A549 (cell line): ENCODE results near the gene COPS7A. TPM values are rescaled to one million over a fixed set of nuclear protein-coding genes. Genes with fewer than 3 reads are reported as not detected.

Experiments used
- ATAC-seq, 2 experiments: fragments of 200-7000 bp in 1 of 2; fragments of >200 bp in 1 of 2; cut with Nextera tagmentation in 1 of 2; cut with Tn5 transposase in 1 of 2; 3 replicates each; pipeline versions ENCODE4 v1.8.0 to v1.9.1; 2018 to 2020; ENCODE audit warnings: mild to moderate bottlenecking in 1 of 2, moderate library complexity in 1 of 2
- CTCF ChIA-PET: fragments of 300-600 bp; sonication (Branson Sonifier 250); formaldehyde crosslinking; extraction: SDS; loops from one replicate; lab custom pipeline; 2021; ENCODE audit warnings: antibody characterized with exemption, inconsistent platforms; lab: Yijun Ruan, JAX
- POLR2A ChIA-PET: fragments of 350-600 bp; formaldehyde crosslinking; extraction: SDS; loops from one replicate; lab custom pipeline; 2021; ENCODE audit warnings: antibody characterized with exemption, inconsistent platforms; lab: Yijun Ruan, JAX
- DNase-seq, 2 experiments: peaks; one replicate each; pipeline versions ENCODE4 v3.0.0 to v3.0.0-alpha.2; 2011 to 2016; ENCODE audit warnings: low read depth in 1 of 2, low spot score in 1 of 2
- FAIRE-seq: peaks from 2 replicates; lab custom pipeline; 2011; peaks lifted over from hg19 to GRCh38; lab: Jason Lieb, UNC
- H3K27ac ChIP-seq, 2 experiments: fragments of >200 bp; sonication (Bioruptor Twin); formaldehyde crosslinking; 3 replicates each; pipeline ENCODE4 v1.5.1; 2016 to 2017
- H3K4me1 ChIP-seq: fragments of >200 bp; sonication (Bioruptor Twin); formaldehyde crosslinking; 3 replicates; pipeline ENCODE4 v1.6.1; 2016
- H3K4me2 ChIP-seq: fragments of >200 bp; sonication (Bioruptor Twin); formaldehyde crosslinking; 3 replicates; pipeline ENCODE4 v1.6.1; 2016
- H3K4me3 ChIP-seq: fragments of >200 bp; sonication (Bioruptor Twin); formaldehyde crosslinking; 3 replicates; pipeline ENCODE4 v1.5.1; 2016
- H3K9me3 ChIP-seq: fragments of >200 bp; sonication (Bioruptor Twin); formaldehyde crosslinking; 3 replicates; pipeline ENCODE4 v1.6.1; 2016
- BHLHE40 ChIP-seq: IDR thresholded peaks from 2 replicates; pipeline ENCODE4 v1.6.1; 2012; ENCODE audit warnings: low read depth, low read length, inconsistent platforms
- CBX2 ChIP-seq: fragments of 200-600 bp; sonication (generic); IDR thresholded peaks from 2 replicates; pipeline ENCODE4 v1.6.1; 2016; ENCODE audit warnings: low read depth, mild to moderate bottlenecking, borderline replicate concordance
- CBX8 ChIP-seq: fragments of 200-600 bp; sonication (generic); IDR thresholded peaks from 2 replicates; pipeline ENCODE4 v1.6.1; 2016
- CEBPB ChIP-seq, 2 experiments: fragments of >200 bp in 1 of 2; sonication (Bioruptor Twin) in 1 of 2; formaldehyde crosslinking in 1 of 2; IDR thresholded peaks; 2 replicates each; pipeline ENCODE4 v1.6.1; 2012 to 2016
- CHD2 ChIP-seq: fragments of 150-350 bp; IDR thresholded peaks from 2 replicates; pipeline ENCODE4 v1.6.1; 2014; ENCODE audit warnings: low read length; ENCODE audit not compliant: partially characterized antibody
- CHD4 ChIP-seq: fragments of 200-600 bp; sonication (generic); IDR thresholded peaks from 2 replicates; pipeline ENCODE4 v1.6.1; 2016; ENCODE audit warnings: antibody characterized with exemption, mild to moderate bottlenecking, borderline replicate concordance
- EHMT2 ChIP-seq: fragments of 200-600 bp; sonication (generic); IDR thresholded peaks from 2 replicates; pipeline ENCODE4 v1.6.1; 2016; ENCODE audit warnings: antibody characterized with exemption, low read depth, mild to moderate bottlenecking, moderate library complexity
- FOSB ChIP-seq: fragments of 250-450 bp; sonication (Bioruptor Pico); IDR thresholded peaks from 2 replicates; pipeline ENCODE4 v1.5.0; 2020; ENCODE audit warnings: mild to moderate bottlenecking, moderate library complexity
- FOSL2 ChIP-seq, 2 experiments: fragments of 450-650 bp in 1 of 2; fragments of >200 bp in 1 of 2; sonication (Bioruptor Twin) in 1 of 2; formaldehyde crosslinking; IDR thresholded peaks; 2 replicates each; pipeline versions ENCODE4 v1.5.0 to v1.6.1; 2016 to 2020; ENCODE audit warnings: mild to moderate bottlenecking in 1 of 2, moderate library complexity in 1 of 2
- FOXS1 ChIP-seq: fragments of 250-450 bp; sonication (Bioruptor Pico); IDR thresholded peaks from 2 replicates; pipeline ENCODE4 v1.5.0; 2020; ENCODE audit warnings: mild to moderate bottlenecking, moderate library complexity
- GATA3 ChIP-seq: IDR thresholded peaks from 2 replicates; pipeline ENCODE4 v1.6.1; 2012; ENCODE audit warnings: borderline replicate concordance
- HEYL ChIP-seq: fragments of 250-450 bp; sonication (Bioruptor Pico); IDR thresholded peaks from 2 replicates; pipeline ENCODE4 v1.8.0; 2021; ENCODE audit warnings: mild to moderate bottlenecking, moderate library complexity
- JUNB ChIP-seq: fragments of >200 bp; sonication (Bioruptor Twin); formaldehyde crosslinking; IDR thresholded peaks from 2 replicates; pipeline ENCODE4 v1.6.1; 2016
- KDM5A ChIP-seq: fragments of 200-600 bp; sonication (generic); IDR thresholded peaks from 2 replicates; pipeline ENCODE4 v1.6.1; 2016; ENCODE audit warnings: antibody characterized with exemption, mild to moderate bottlenecking
- MAZ ChIP-seq: fragments of 150-350 bp; IDR thresholded peaks from 2 replicates; pipeline ENCODE4 v1.6.1; 2014; ENCODE audit warnings: antibody characterized with exemption, low read depth, low read length, borderline replicate concordance
- MYC ChIP-seq: IDR thresholded peaks from 2 replicates; pipeline ENCODE4 v1.6.1; 2012; ENCODE audit warnings: mild to moderate bottlenecking, inconsistent platforms, low read length, improper control_type of control experiment, borderline replicate concordance
- NR3C1 ChIP-seq: fragments of >200 bp; sonication (Bioruptor Twin); formaldehyde crosslinking; IDR thresholded peaks from 3 replicates; pipeline ENCODE4 v1.6.1; 2017
- POLR2A ChIP-seq: IDR thresholded peaks from 2 replicates; pipeline ENCODE4 v1.6.1; 2012; ENCODE audit warnings: mild to moderate bottlenecking, low read length
- RARB ChIP-seq: fragments of 250-450 bp; sonication (Bioruptor Pico); IDR thresholded peaks from 2 replicates; pipeline ENCODE4 v1.8.0; 2021; ENCODE audit warnings: mild to moderate bottlenecking, moderate library complexity
- RFX5 ChIP-seq: fragments of 450-650 bp; IDR thresholded peaks from 2 replicates; pipeline ENCODE4 v1.7.1; 2014; ENCODE audit warnings: antibody characterized with exemption, mild to moderate bottlenecking, moderate library complexity
- RNF2 ChIP-seq: fragments of 200-600 bp; sonication (generic); IDR thresholded peaks from 2 replicates; pipeline ENCODE4 v1.6.1; 2016; ENCODE audit warnings: low read depth, mild to moderate bottlenecking, antibody characterized with exemption, moderate library complexity, borderline replicate concordance
- SMC3 ChIP-seq: fragments of >200 bp; sonication (Bioruptor Twin); formaldehyde crosslinking; IDR thresholded peaks from 3 replicates; pipeline ENCODE4 v1.6.1; 2018; ENCODE audit warnings: inconsistent platforms
- TFCP2L1 ChIP-seq: fragments of 250-450 bp; sonication (Bioruptor Pico); IDR thresholded peaks from 2 replicates; pipeline ENCODE4 v1.5.0; 2021; ENCODE audit warnings: mild to moderate bottlenecking
- ZSCAN20 ChIP-seq: fragments of 250-450 bp; sonication (Bioruptor Pico); IDR thresholded peaks from 2 replicates; pipeline ENCODE4 v1.8.0; 2022; ENCODE audit warnings: mild to moderate bottlenecking, moderate library complexity
- WGBS: methylation state at CpG from one replicate; pipeline ENCODE4 v1.1.6; 2017; ENCODE audit errors: missing lambda C conversion rate; 5-methylcytosine and 5-hydroxymethylcytosine counted together
- polyA plus RNA-seq, 4 experiments: library from polyadenylated mRNA; depleted of rRNA in 3 of 4; stranded (reverse); fragments of >200 nt; fragmentation: RNase III in 1 of 4; extraction: RNeasy Plus Mini Kit Qiagen cat#74134 plus additional on column Dnase treatment in 1 of 4; gene quantifications; 2 replicates in 3 of 4; 3 replicates in 1 of 4; pipeline ENCODE4 v1.2.3, GENCODE V29; 2011 to 2017
- TF ChIP-seq, protein P1 (sequence below): fragments of 150-350 bp; IDR thresholded peaks from 2 replicates; pipeline ENCODE4 v1.6.1; 2014; ENCODE audit warnings: low read depth, mild to moderate bottlenecking, low read length
- TF ChIP-seq, protein P2 (sequence below): IDR thresholded peaks from 2 replicates; pipeline ENCODE4 v1.6.1; 2012
- TF ChIP-seq, protein P3 (sequence below): IDR thresholded peaks from 2 replicates; pipeline ENCODE4 v1.6.1; 2012
- TF ChIP-seq, protein P4 (sequence below): fragments of 250-450 bp; sonication (Bioruptor Pico); IDR thresholded peaks from 2 replicates; pipeline ENCODE4 v1.5.0; 2021; ENCODE audit warnings: mild to moderate bottlenecking, moderate library complexity, borderline replicate concordance

The COPS7A gene
- polyA plus RNA-seq, 2 of the 4 experiments (the other 2 are of a cell fraction): 46.9 to 78.8 TPM

DNA sequence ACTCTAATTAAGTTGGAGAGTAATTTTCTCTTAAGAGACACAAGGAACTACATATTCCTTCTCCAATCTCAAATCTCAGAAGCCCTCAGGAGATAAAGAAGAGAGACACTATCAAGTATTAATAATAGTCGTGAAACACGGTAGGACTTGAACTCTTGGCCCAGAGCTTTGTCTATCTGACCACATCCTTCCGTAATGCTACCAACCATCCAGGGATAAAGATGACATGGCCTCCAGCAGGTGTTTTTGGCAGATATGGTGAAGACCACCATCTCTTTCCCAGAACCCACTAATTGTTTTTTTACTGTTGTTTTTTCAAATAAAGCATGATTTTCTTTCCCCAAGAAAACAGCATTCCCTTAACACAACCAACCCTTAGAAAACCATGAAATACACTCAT lies 38.0 kb upstream of the COPS7A start:
- no peak for DNase-seq
- CTCF ChIA-PET: interaction anchor here (0.6 to 1.7 kb wide), 6 partner anchors 9 to 115 kb away, joined by 3 to 5 read pairs (median 4); no protein-coding TSS in a partner anchor
- FAIRE-seq: no peak
- TF ChIP-seq HEYL (CRISPR knock-in tag) (no peak), FOSL2 (IDR thresholded peaks at IDR 0.05) (no peak), FOSL2 (CRISPR knock-in tag; IDR thresholded peaks at IDR 0.05) (no peak), CEBPB (IDR thresholded peaks at IDR 0.05) (no peak), JUNB (no peak), MAZ (no peak), ZSCAN20 (CRISPR knock-in tag) (no peak), KDM5A (no peak), CHD4 (no peak), RNF2 (no peak), CBX2 (no peak), NR3C1 (no peak), SMC3 (no peak), CHD2 (no peak)
- TF ChIP-seq, protein P1, sequence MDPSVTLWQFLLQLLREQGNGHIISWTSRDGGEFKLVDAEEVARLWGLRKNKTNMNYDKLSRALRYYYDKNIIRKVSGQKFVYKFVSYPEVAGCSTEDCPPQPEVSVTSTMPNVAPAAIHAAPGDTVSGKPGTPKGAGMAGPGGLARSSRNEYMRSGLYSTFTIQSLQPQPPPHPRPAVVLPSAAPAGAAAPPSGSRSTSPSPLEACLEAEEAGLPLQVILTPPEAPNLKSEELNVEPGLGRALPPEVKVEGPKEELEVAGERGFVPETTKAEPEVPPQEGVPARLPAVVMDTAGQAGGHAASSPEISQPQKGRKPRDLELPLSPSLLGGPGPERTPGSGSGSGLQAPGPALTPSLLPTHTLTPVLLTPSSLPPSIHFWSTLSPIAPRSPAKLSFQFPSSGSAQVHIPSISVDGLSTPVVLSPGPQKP: no peak
- TF ChIP-seq, protein P2, sequence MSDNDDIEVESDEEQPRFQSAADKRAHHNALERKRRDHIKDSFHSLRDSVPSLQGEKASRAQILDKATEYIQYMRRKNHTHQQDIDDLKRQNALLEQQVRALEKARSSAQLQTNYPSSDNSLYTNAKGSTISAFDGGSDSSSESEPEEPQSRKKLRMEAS: no peak
- TF ChIP-seq, protein P3, sequence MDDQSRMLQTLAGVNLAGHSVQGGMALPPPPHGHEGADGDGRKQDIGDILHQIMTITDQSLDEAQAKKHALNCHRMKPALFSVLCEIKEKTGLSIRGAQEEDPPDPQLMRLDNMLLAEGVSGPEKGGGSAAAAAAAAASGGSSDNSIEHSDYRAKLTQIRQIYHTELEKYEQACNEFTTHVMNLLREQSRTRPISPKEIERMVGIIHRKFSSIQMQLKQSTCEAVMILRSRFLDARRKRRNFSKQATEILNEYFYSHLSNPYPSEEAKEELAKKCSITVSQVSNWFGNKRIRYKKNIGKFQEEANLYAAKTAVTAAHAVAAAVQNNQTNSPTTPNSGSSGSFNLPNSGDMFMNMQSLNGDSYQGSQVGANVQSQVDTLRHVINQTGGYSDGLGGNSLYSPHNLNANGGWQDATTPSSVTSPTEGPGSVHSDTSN: no peak
- TF ChIP-seq, protein P4, sequence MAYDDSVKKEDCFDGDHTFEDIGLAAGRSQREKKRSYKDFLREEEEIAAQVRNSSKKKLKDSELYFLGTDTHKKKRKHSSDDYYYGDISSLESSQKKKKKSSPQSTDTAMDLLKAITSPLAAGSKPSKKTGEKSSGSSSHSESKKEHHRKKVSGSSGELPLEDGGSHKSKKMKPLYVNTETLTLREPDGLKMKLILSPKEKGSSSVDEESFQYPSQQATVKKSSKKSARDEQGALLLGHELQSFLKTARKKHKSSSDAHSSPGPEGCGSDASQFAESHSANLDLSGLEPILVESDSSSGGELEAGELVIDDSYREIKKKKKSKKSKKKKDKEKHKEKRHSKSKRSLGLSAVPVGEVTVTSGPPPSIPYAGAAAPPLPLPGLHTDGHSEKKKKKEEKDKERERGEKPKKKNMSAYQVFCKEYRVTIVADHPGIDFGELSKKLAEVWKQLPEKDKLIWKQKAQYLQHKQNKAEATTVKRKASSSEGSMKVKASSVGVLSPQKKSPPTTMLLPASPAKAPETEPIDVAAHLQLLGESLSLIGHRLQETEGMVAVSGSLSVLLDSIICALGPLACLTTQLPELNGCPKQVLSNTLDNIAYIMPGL (CRISPR knock-in tag): no peak
- no peak overlapping the region for H3K4me2 ChIP-seq
- POLR2A ChIA-PET: no interaction called here
- peaks cover 15% of the 10 kb centered on the region; the same call in 2 of the 3 replicates for H3K4me1 ChIP-seq
- no peak for ATAC-seq
- WGBS: 95% methylated on average over 3 of the region's 3 CpGs
- no peak overlapping the region for H3K4me3 ChIP-seq
- H3K9me3 ChIP-seq: no peaks in the 10 kb centered on the region
- no peak overlapping the region for H3K27ac ChIP-seq

DNA sequence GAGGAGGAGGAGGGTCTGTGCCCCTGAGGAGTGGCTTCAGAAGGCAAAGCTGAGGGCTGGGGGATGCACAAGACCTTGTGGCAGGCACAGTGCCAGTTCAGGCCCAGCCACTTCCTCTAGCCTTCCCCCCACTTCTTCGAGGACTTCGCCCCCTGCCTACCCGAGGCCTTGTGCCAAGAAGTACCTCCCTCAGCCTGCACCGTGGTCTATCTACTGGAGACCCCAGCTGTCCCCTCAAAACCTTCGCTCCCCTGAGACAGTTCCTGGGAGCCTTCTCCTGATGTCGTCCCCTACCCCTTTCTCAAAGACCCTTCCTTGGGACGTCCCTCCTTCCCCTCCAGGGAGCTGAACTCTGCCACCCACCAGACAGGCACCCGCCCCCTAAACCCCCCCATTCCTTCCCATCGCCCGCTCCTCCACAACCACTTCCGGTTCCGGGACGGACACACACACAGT lies 35.3 kb upstream of the COPS7A start:
- H3K9me3 ChIP-seq: no peaks in the 10 kb centered on the region
- 3% methylated on average over 10 of the region's 13 CpGs for WGBS
- ATAC-seq (peak in 1 of 2 experiments; percentile 7; a peak in 4 of 6 replicates), FAIRE-seq (no peak), DNase-seq (peak in 1 of 2 experiments; percentile 92)
- TF ChIP-seq RARB (CRISPR knock-in tag) (no peak), TFCP2L1 (CRISPR knock-in tag) (0 out of 2 replicates have a peak, but pooled peaks have one; percentile 61), FOXS1 (CRISPR knock-in tag) (no peak), POLR2A (peak; percentile 47), BHLHE40 (no peak), MYC (no peak), EHMT2 (no peak), GATA3 (no peak), RFX5 (no peak), FOSL2 (IDR thresholded peaks at IDR 0.05) (no peak), FOSL2 (CRISPR knock-in tag; IDR thresholded peaks at IDR 0.05) (peak; percentile 18; the same call in 1 of the 2 replicates), FOSB (CRISPR knock-in tag) (peak; percentile 62; the same call in 1 of the 2 replicates), ZSCAN20 (CRISPR knock-in tag) (no peak), CBX8 (no peak), SMC3 (no peak)
- peak overlapping the region; percentile 96 for H3K4me2 ChIP-seq
- ChIA-PET CTCF (interaction anchor here (1.3 to 2.6 kb wide), 8 partner anchors 10 to 181 kb away, joined by 5 to 13 read pairs (median 6); partner anchors contain the start of genes COPS7A and MLF2), POLR2A (interaction anchor here (0.5 to 2.1 kb wide), 19 partner anchors 9 to 336 kb away, joined by 4 to 86 read pairs (median 7); partner anchors contain the start of genes CDCA3, COPS7A, GAPDH and MLF2)
- H3K4me3 ChIP-seq: peak overlapping the region; percentile 94
- peaks cover 18% of the 10 kb centered on the region; the same call in 2 of the 3 replicates for H3K4me1 ChIP-seq
- H3K27ac ChIP-seq: peak overlapping the region; percentile 98 to 100
